Mucosa of rectum (tissue), 2 donors: ENCODE data around the gene ELP4.

ENCODE experiments used
- H3K27ac ChIP-seq, 2 donors: one replicate each; pipeline ENCODE4 v1.7.0; 2013; ENCODE audit warnings: inconsistent platforms in 2 of 2, low read depth in 2 of 2, low read length in 2 of 2
- H3K27me3 ChIP-seq, 2 donors: one replicate each; pipeline ENCODE4 v1.7.0; 2013; ENCODE audit warnings: low read length in 2 of 2; ENCODE audit not compliant: control insufficient read depth in 2 of 2, insufficient read depth in 2 of 2
- H3K36me3 ChIP-seq, 2 donors: one replicate each; pipeline ENCODE4 v1.7.0; 2013; ENCODE audit warnings: low read length in 2 of 2; ENCODE audit not compliant: control insufficient read depth in 2 of 2, insufficient read depth in 2 of 2
- H3K4me1 ChIP-seq, 2 donors: one replicate each; pipeline ENCODE4 v1.7.0; 2013; ENCODE audit warnings: low read length in 2 of 2, mild to moderate bottlenecking in 1 of 2; ENCODE audit not compliant: control insufficient read depth in 2 of 2, insufficient read depth in 2 of 2
- H3K4me3 ChIP-seq, 2 donors: one replicate each; pipeline ENCODE4 v1.7.0; 2013; ENCODE audit warnings: low read length in 2 of 2
- H3K9ac ChIP-seq, 2 donors: one replicate each; pipeline ENCODE4 v1.7.0; 2013; ENCODE audit warnings: low read length in 2 of 2, low read depth in 1 of 2, mild to moderate bottlenecking in 1 of 2
- H3K9me3 ChIP-seq, 2 donors: one replicate each; pipeline ENCODE4 v1.7.0; 2013; ENCODE audit warnings: low read length in 2 of 2; ENCODE audit not compliant: control insufficient read depth in 2 of 2
- donor health status: healthy.
- donor health status: Normal muscosa, but diverticular disease.

The ELP4 gene

GRCh38 chr11:31601635-31602282, 92.2 kb downstream of the ELP4 start:
- no peaks in the 10 kb centered on the region for H3K4me1 ChIP-seq
- H3K4me3 ChIP-seq, result no peak overlapping the region
- H3K9me3 ChIP-seq, result no peaks in the 10 kb centered on the region
- H3K27me3 ChIP-seq, result no peaks in the 10 kb centered on the region
- no peak overlapping the region for H3K9ac ChIP-seq
- H3K27ac ChIP-seq, result no peak overlapping the region
- H3K36me3 ChIP-seq, result no peaks in the 10 kb centered on the region

GRCh38 chr11:31606893-31607292, 97.3 kb downstream of the ELP4 start:
- no peaks in the 10 kb centered on the region for H3K4me1 ChIP-seq
- no peak overlapping the region for H3K27ac ChIP-seq
- no peak overlapping the region for H3K4me3 ChIP-seq
- no peaks in the 10 kb centered on the region for H3K9me3 ChIP-seq
- no peak overlapping the region for H3K9ac ChIP-seq
- no peaks in the 10 kb centered on the region for H3K27me3 ChIP-seq
- H3K36me3 ChIP-seq, result no peaks in the 10 kb centered on the region

DNA sequence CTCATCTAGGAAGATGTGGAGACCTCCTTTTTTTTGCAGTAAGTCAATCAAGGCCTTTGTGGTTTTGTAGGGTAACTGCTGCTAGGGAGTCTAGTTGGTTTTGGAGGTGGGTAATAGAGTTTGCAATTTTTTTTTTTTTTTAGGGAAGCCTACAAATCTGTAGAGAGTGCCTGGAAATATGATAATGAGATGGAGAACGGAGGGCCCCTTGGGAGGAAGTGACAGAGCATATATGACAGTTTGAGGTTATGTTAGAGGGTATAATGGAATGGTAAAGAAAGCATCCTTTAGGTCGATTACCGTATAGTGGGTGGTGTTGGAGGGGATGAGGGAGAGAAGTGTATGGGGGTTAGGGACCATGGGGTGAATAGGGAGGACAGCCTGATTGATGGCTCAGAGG, 98.3 kb downstream of the ELP4 start:
- H3K9ac ChIP-seq, result no peak overlapping the region
- H3K4me3 ChIP-seq, result no peak overlapping the region
- H3K36me3 ChIP-seq, result no peaks in the 10 kb centered on the region
- no peaks in the 10 kb centered on the region for H3K4me1 ChIP-seq
- H3K27ac ChIP-seq, result no peak overlapping the region
- H3K9me3 ChIP-seq, result no peaks in the 10 kb centered on the region
- H3K27me3 ChIP-seq, result no peaks in the 10 kb centered on the region

DNA sequence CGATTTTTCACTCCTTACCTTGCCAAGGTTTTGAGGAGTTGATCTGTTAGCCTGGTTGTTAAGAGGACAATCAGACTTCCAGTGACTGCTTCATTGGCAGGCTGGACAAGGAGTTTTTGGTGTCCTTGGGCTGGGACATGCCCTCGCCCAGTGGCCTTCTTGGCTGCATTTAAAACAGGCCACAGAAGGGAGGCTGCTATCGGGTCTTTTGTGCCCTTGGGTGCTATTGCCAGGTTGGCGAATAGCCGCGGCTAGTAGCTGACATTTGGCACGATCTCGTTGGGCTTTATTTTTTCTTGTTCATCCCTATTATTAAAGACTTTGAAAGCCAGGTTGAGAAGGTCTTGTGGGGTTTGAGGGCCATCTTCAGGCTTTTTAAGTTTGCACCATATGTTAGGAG, 99.4 kb downstream of the ELP4 start:
- H3K36me3 ChIP-seq, result no peaks in the 10 kb centered on the region
- no peaks in the 10 kb centered on the region for H3K9me3 ChIP-seq
- no peak overlapping the region for H3K4me3 ChIP-seq
- H3K27me3 ChIP-seq, result no peaks in the 10 kb centered on the region
- H3K27ac ChIP-seq, result no peak overlapping the region
- H3K9ac ChIP-seq, result no peak overlapping the region
- no peaks in the 10 kb centered on the region for H3K4me1 ChIP-seq

DNA sequence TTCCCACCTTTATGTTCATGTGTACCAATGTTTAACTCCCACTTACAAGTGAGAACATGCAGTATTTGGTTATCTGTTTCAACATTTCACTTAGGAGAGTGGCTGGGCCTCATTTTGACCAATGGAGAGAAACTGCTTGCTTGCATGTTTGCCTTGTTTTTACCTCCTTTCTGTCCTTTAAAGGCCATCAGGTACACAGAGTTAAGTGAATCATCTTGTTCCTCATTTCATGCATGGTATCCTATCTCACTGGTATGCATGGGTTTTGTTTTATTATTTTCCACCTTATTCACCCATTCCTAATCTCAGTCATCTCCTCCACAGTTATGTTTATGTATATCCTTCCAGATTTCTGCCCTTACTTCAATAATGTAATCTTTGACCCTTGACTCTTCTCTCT, 101.0 kb downstream of the ELP4 start:
- Histone ChIP-seq H3K36me3 (no peaks in the 10 kb centered on the region), H3K27ac (no peak overlapping the region), H3K4me1 (no peaks in the 10 kb centered on the region), H3K4me3 (no peak overlapping the region), H3K9me3 (no peaks in the 10 kb centered on the region), H3K9ac (no peak overlapping the region), H3K27me3 (no peaks in the 10 kb centered on the region)

DNA sequence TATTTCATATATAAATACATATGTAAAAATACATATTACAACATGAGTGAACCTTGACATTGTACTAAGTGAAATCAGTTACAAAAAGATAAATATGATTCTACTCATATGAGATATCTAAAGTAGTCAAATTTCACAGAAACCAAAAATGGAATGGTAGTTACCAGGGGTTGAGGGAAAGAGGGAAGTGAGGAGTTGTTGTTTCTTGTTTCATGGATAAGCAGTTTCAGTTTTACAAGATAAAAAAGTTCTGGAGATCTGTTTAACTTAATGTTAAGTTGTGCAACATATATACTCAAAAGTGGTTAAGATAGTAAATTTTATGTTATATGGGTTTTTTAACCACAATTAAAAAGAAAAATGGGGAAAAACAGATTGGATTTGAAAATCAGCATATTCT, 107.7 kb downstream of the ELP4 start:
- Histone ChIP-seq H3K27me3 (no peaks in the 10 kb centered on the region), H3K27ac (no peak overlapping the region), H3K9ac (no peak overlapping the region), H3K9me3 (no peaks in the 10 kb centered on the region), H3K36me3 (no peaks in the 10 kb centered on the region), H3K4me1 (no peaks in the 10 kb centered on the region), H3K4me3 (no peak overlapping the region)

GRCh38 chr11:31619980-31620379, 110.4 kb downstream of the ELP4 start:
- no peak overlapping the region for H3K27ac ChIP-seq
- H3K36me3 ChIP-seq, result no peaks in the 10 kb centered on the region
- H3K4me1 ChIP-seq, result no peaks in the 10 kb centered on the region
- no peak overlapping the region for H3K9ac ChIP-seq
- H3K27me3 ChIP-seq, result no peaks in the 10 kb centered on the region
- H3K9me3 ChIP-seq, result no peaks in the 10 kb centered on the region
- no peak overlapping the region for H3K4me3 ChIP-seq

GRCh38 chr11:31620434-31620833, 110.9 kb downstream of the ELP4 start:
- Histone ChIP-seq H3K9ac (no peak overlapping the region), H3K9me3 (no peaks in the 10 kb centered on the region), H3K27me3 (no peaks in the 10 kb centered on the region), H3K4me1 (no peaks in the 10 kb centered on the region), H3K36me3 (no peaks in the 10 kb centered on the region), H3K4me3 (no peak overlapping the region), H3K27ac (no peak overlapping the region)

DNA sequence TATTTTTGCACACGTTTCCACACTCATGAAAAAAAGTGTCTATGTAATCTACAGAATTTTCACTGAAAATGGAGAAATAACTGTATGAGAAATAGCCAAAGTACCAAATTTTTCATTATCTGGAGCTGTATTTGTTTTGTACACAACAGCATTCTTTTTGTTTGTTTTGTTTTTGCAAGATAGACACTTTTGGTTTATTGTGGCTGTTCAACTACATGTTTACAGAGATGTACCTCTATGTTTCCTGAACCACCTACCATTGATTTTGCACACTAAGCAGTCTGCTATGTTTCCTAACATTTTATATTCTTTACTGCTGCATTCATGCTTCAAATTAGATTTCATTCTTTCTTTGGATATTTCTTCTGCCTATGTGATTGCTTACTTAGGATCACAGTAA, 116.3 kb downstream of the ELP4 start:
- Histone ChIP-seq H3K9ac (no peak overlapping the region), H3K4me1 (no peaks in the 10 kb centered on the region), H3K36me3 (peaks cover 0 to 2% of the 10 kb centered on the region in 2 donors), H3K4me3 (no peak overlapping the region), H3K9me3 (no peaks in the 10 kb centered on the region), H3K27me3 (no peaks in the 10 kb centered on the region), H3K27ac (no peak overlapping the region)

- no peak overlapping the region for H3K4me3 ChIP-seq
- H3K27me3 ChIP-seq, result no peaks in the 10 kb centered on the region
- H3K4me1 ChIP-seq, result no peaks in the 10 kb centered on the region
- H3K9ac ChIP-seq, result no peak overlapping the region
- H3K9me3 ChIP-seq, result no peaks in the 10 kb centered on the region
- H3K27ac ChIP-seq, result no peak overlapping the region
- H3K36me3 ChIP-seq, result peaks cover 0 to 2% of the 10 kb centered on the region in 2 donors
Observed at GRCh38 chr11:31628111-31628510, 118.5 kb downstream of the ELP4 start.

DNA sequence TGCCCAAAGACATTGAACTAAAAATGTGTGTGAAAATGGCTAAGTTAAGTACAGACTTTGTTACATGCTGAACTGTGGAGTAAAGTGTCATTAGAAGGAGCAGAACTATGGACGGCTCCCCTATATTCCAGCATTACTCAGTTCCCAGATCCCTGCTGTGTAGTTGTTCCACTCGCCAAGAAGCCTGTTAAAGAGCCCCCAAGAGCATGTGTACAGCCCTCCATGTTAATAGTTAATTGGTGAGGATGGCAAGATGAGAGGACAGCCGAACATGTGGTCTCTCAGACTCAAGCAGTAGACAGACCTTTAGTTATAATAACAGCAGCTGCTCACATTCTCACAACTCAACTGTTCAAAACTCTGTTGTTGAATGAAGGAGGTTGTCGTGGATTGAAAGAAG, 127.4 kb downstream of the ELP4 start:
- no peaks in the 10 kb centered on the region for H3K27me3 ChIP-seq
- H3K36me3 ChIP-seq, result no peaks in the 10 kb centered on the region
- no peak overlapping the region for H3K4me3 ChIP-seq
- no peak overlapping the region for H3K9ac ChIP-seq
- no peak overlapping the region for H3K27ac ChIP-seq
- H3K4me1 ChIP-seq, result no peaks in the 10 kb centered on the region
- H3K9me3 ChIP-seq, result no peaks in the 10 kb centered on the region
